Mucosa of stomach (tissue), 1 donor: ENCODE data around the gene RNF130.

ENCODE experiments used
- H3K27me3 ChIP-seq: one replicate; pipeline ENCODE4 v1.7.0; 2013; ENCODE audit warnings: mild to moderate bottlenecking, low read length; ENCODE audit not compliant: control insufficient read depth, insufficient read depth
- H3K36me3 ChIP-seq: one replicate; pipeline ENCODE4 v1.7.0; 2013; ENCODE audit warnings: low read length; ENCODE audit not compliant: control insufficient read depth, insufficient read depth
- H3K4me1 ChIP-seq: one replicate; pipeline ENCODE4 v1.7.0; 2013; ENCODE audit warnings: mild to moderate bottlenecking, low read length; ENCODE audit not compliant: control insufficient read depth, insufficient read depth
- H3K4me3 ChIP-seq: one replicate; pipeline ENCODE4 v1.7.0; 2013; ENCODE audit warnings: low read length
- H3K9ac ChIP-seq: one replicate; pipeline ENCODE4 v1.7.0; 2013; ENCODE audit warnings: mild to moderate bottlenecking, low read length, moderate library complexity
- H3K9me3 ChIP-seq: one replicate; pipeline ENCODE4 v1.7.0; 2013; ENCODE audit warnings: mild to moderate bottlenecking, low read length, moderate library complexity; ENCODE audit not compliant: control insufficient read depth
- donor health status: Pancreatic carcinoma.

RNF130 gene

GRCh38 chr5:180099733-180100611 is 28.4 kb upstream of the RNF130 start:
- H3K36me3 ChIP-seq, result no peaks in the 10 kb centered on the region
- H3K4me3 ChIP-seq, result no peak overlapping the region
- no peaks in the 10 kb centered on the region for H3K9me3 ChIP-seq
- H3K9ac ChIP-seq, result no peak overlapping the region
- H3K4me1 ChIP-seq, result no peaks in the 10 kb centered on the region
- no peaks in the 10 kb centered on the region for H3K27me3 ChIP-seq

GRCh38 chr5:180098991-180099732 is 27.6 kb upstream of the RNF130 start:
- no peaks in the 10 kb centered on the region for H3K9me3 ChIP-seq
- H3K27me3 ChIP-seq, result no peaks in the 10 kb centered on the region
- no peak overlapping the region for H3K4me3 ChIP-seq
- no peak overlapping the region for H3K9ac ChIP-seq
- H3K4me1 ChIP-seq, result no peaks in the 10 kb centered on the region
- H3K36me3 ChIP-seq, result no peaks in the 10 kb centered on the region

- H3K4me1 ChIP-seq, result no peaks in the 10 kb centered on the region
- no peak overlapping the region for H3K9ac ChIP-seq
- H3K9me3 ChIP-seq, result no peaks in the 10 kb centered on the region
- no peaks in the 10 kb centered on the region for H3K36me3 ChIP-seq
- H3K27me3 ChIP-seq, result no peaks in the 10 kb centered on the region
- H3K4me3 ChIP-seq, result no peak overlapping the region
Measured at GRCh38 chr5:180098526-180098925, 27.0 kb upstream of the RNF130 start.

- H3K36me3 ChIP-seq, result no peaks in the 10 kb centered on the region
- no peaks in the 10 kb centered on the region for H3K27me3 ChIP-seq
- no peak overlapping the region for H3K4me3 ChIP-seq
- no peak overlapping the region for H3K9ac ChIP-seq
- no peaks in the 10 kb centered on the region for H3K4me1 ChIP-seq
- no peaks in the 10 kb centered on the region for H3K9me3 ChIP-seq
Measured at GRCh38 chr5:180097926-180098325, 26.4 kb upstream of the RNF130 start.

GRCh38 chr5:180097163-180097894 is 25.8 kb upstream of the RNF130 start:
- Histone ChIP-seq H3K27me3 (no peaks in the 10 kb centered on the region), H3K4me1 (no peaks in the 10 kb centered on the region), H3K9ac (no peak overlapping the region), H3K9me3 (no peaks in the 10 kb centered on the region), H3K36me3 (no peaks in the 10 kb centered on the region), H3K4me3 (no peak overlapping the region)

GRCh38 chr5:180096616-180097015 is 25.1 kb upstream of the RNF130 start:
- H3K36me3 ChIP-seq, result no peaks in the 10 kb centered on the region
- no peaks in the 10 kb centered on the region for H3K27me3 ChIP-seq
- H3K4me1 ChIP-seq, result no peaks in the 10 kb centered on the region
- no peak overlapping the region for H3K9ac ChIP-seq
- no peaks in the 10 kb centered on the region for H3K9me3 ChIP-seq
- no peak overlapping the region for H3K4me3 ChIP-seq

- no peaks in the 10 kb centered on the region for H3K36me3 ChIP-seq
- no peaks in the 10 kb centered on the region for H3K27me3 ChIP-seq
- H3K4me1 ChIP-seq, result no peaks in the 10 kb centered on the region
- H3K9me3 ChIP-seq, result no peaks in the 10 kb centered on the region
- H3K9ac ChIP-seq, result no peak overlapping the region
- H3K4me3 ChIP-seq, result no peak overlapping the region
Measured at GRCh38 chr5:180095545-180095944, 24.0 kb upstream of the RNF130 start.

GRCh38 chr5:180093651-180094382 is 22.3 kb upstream of the RNF130 start:
- Histone ChIP-seq H3K27me3 (peaks cover 3% of the 10 kb centered on the region), H3K4me3 (no peak overlapping the region), H3K9me3 (no peaks in the 10 kb centered on the region), H3K9ac (no peak overlapping the region), H3K36me3 (no peaks in the 10 kb centered on the region), H3K4me1 (no peaks in the 10 kb centered on the region)

GRCh38 chr5:180093241-180093640 is 21.7 kb upstream of the RNF130 start:
- Histone ChIP-seq H3K9me3 (no peaks in the 10 kb centered on the region), H3K4me1 (no peaks in the 10 kb centered on the region), H3K27me3 (peaks cover 3% of the 10 kb centered on the region), H3K4me3 (no peak overlapping the region), H3K36me3 (no peaks in the 10 kb centered on the region), H3K9ac (no peak overlapping the region)

GRCh38 chr5:180090769-180091546 is 19.4 kb upstream of the RNF130 start:
- H3K9ac ChIP-seq, result no peak overlapping the region
- no peaks in the 10 kb centered on the region for H3K4me1 ChIP-seq
- peaks cover 3% of the 10 kb centered on the region for H3K27me3 ChIP-seq
- H3K36me3 ChIP-seq, result no peaks in the 10 kb centered on the region
- H3K4me3 ChIP-seq, result no peak overlapping the region
- no peaks in the 10 kb centered on the region for H3K9me3 ChIP-seq
